Panc1 (cell line): Measurements from ENCODE around the gene SEC31B. TPM values are rescaled to one million over a fixed set of nuclear protein-coding genes. Genes with fewer than 3 reads are reported as not detected.

Experiments
- ATAC-seq: fragments of 200-7000 bp; cut with Tn5 transposase; 2 replicates; pipeline ENCODE4 v1.9.1; 2020; ENCODE audit warnings: mild to moderate bottlenecking, moderate library complexity
- BruUV-seq: library from RNA; stranded (reverse); fragments of 400-500 nt; replicated peaks from 2 replicates; lab custom pipeline; 2021; lab: Mats Ljungman, UMichigan
- CTCF ChIA-PET: fragments of 300-600 bp; sonication (Branson Sonifier 250); formaldehyde crosslinking; loops from one replicate; lab custom pipeline; 2022; ENCODE audit warnings: antibody characterized with exemption; lab: Charles Lee
- POLR2A ChIA-PET: fragments of 300-600 bp; sonication (Branson Sonifier 250); formaldehyde crosslinking; loops from one replicate; lab custom pipeline; 2022; ENCODE audit warnings: antibody characterized with exemption; lab: Charles Lee
- DNase-seq: peaks from one replicate; pipeline ENCODE4 v3.0.0-alpha.2; 2010; ENCODE audit warnings: low read depth, low spot score
- H3K27ac ChIP-seq: 2 replicates; pipeline ENCODE4 v1.5.1; 2011; ENCODE audit warnings: mild to moderate bottlenecking, low read length, inconsistent platforms
- H3K27me3 ChIP-seq: fragments of 200-500 bp; sonication (Bioruptor generic); 2 replicates; pipeline ENCODE4 v1.6.0; 2014; ENCODE audit warnings: low read length, inconsistent platforms; ENCODE audit not compliant: control insufficient read depth, insufficient read depth
- H3K36me3 ChIP-seq: fragments of 200-500 bp; sonication (Bioruptor generic); 2 replicates; pipeline ENCODE4 v1.5.1; 2014; ENCODE audit warnings: inconsistent platforms, mild to moderate bottlenecking, low read length, moderate library complexity; ENCODE audit not compliant: control insufficient read depth, insufficient read depth
- H3K4me1 ChIP-seq: 2 replicates; pipeline ENCODE4 v1.5.1; 2011; ENCODE audit warnings: inconsistent platforms, mild to moderate bottlenecking, low read length, moderate library complexity; ENCODE audit not compliant: control insufficient read depth, insufficient read depth
- H3K4me3 ChIP-seq, 2 experiments: 2 replicates each; pipeline ENCODE4 v1.5.1; 2011 to 2012; ENCODE audit warnings: low read depth in 2 of 2, low read length in 2 of 2, mild to moderate bottlenecking in 2 of 2, inconsistent platforms in 1 of 2, moderate library complexity in 1 of 2
- H3K9me3 ChIP-seq: fragments of 200-500 bp; sonication (Bioruptor generic); 2 replicates; pipeline ENCODE4 v1.5.1; 2014; ENCODE audit warnings: low read depth, mild to moderate bottlenecking, inconsistent platforms, low read length, moderate library complexity; ENCODE audit not compliant: control insufficient read depth, insufficient read depth
- CTCF ChIP-seq: fragments of 450-650 bp; IDR thresholded peaks from 2 replicates; pipeline ENCODE4 v1.5.1; 2017; ENCODE audit warnings: mild to moderate bottlenecking
- POLR2AphosphoS5 ChIP-seq: IDR thresholded peaks from 2 replicates; pipeline ENCODE4 v1.6.1; 2012; ENCODE audit warnings: mild to moderate bottlenecking, low read depth, low read length, moderate library complexity
- REST ChIP-seq, 2 experiments: IDR thresholded peaks; 2 replicates each; pipeline ENCODE4 v1.6.1; 2011 to 2012; ENCODE audit warnings: low read depth in 2 of 2, control low read depth in 1 of 2, low read length in 1 of 2, mild to moderate bottlenecking in 1 of 2, moderate library complexity in 1 of 2; ENCODE audit not compliant: insufficient read depth in 1 of 2
- SIN3A ChIP-seq: IDR thresholded peaks from 2 replicates; pipeline ENCODE4 v1.6.1; 2012; ENCODE audit warnings: low read depth, mild to moderate bottlenecking, low read length, moderate library complexity, borderline replicate concordance; ENCODE audit not compliant: insufficient read depth
- TCF7L2 ChIP-seq: IDR thresholded peaks from 2 replicates; pipeline ENCODE4 v1.6.1; 2011; ENCODE audit warnings: mild to moderate bottlenecking, low read depth, low read length, inconsistent platforms
- in situ Hi-C: cut with HindIII; loops from 2 replicates; pipeline ENCODE4 v1.10.0; 2016; ENCODE audit warnings: low sequenced_read_pairs, low pct_unique_long_range_greater_than_20kb
- intact Hi-C: fragments of 100-400 bp; cut with micrococcal nuclease; formaldehyde crosslinking; loops from one replicate; pipeline ENCODE4 v1.10.0; 2022; ENCODE audit not compliant: unreplicated experiment
- total RNA-seq: library from RNA; stranded (reverse); gene quantifications from one replicate; pipeline ENCODE4 v1.2.1, GENCODE V29; 2021; ENCODE audit not compliant: unreplicated experiment

The SEC31B gene
- total RNA-seq, 1 experiment from 2014 or later = 17.8 TPM

- Histone ChIP-seq H3K36me3 (no peaks in the 10 kb centered on the region; the same call in 1 of the 2 replicates), H3K4me1 (no peaks in the 10 kb centered on the region; the same call in 1 of the 2 replicates), H3K9me3 (no peaks in the 10 kb centered on the region), H3K27me3 (peaks cover 7% of the 10 kb centered on the region), H3K27ac (no peak overlapping the region), H3K4me3 (no peak overlapping the region)
- intact Hi-C loops (no loop called here), in situ Hi-C loops (no loop called here)
- ChIA-PET CTCF (interaction anchor here (0.9 kb wide), 1 partner anchor 33 kb away, joined by 5 read pairs; no protein-coding TSS in a partner anchor), POLR2A (no interaction called here)
- BruUV-seq = no TSS peak
- ATAC-seq (no peak), DNase-seq (no peak)
- TF ChIP-seq REST (IDR thresholded peaks at IDR 0.05; ENCODE audit: insufficient read depth in 1 of 2, low read depth in 2 of 2, low read length in 1 of 2) (no peak), POLR2AphosphoS5 (no peak), CTCF (no peak), SIN3A (no peak), TCF7L2 (no peak)
Measured at GRCh38 chr10:100485801-100486495, 33.7 kb downstream of the SEC31B start.

GRCh38 chr10:100485366-100485765 lies 34.3 kb downstream of the SEC31B start:
- H3K4me1 ChIP-seq = no peaks in the 10 kb centered on the region; the same call in 1 of the 2 replicates
- ChIA-PET POLR2A (no interaction called here), CTCF (interaction anchor here (0.7 kb wide), 1 partner anchor 370 kb away, joined by 3 read pairs; no protein-coding TSS in a partner anchor)
- TF ChIP-seq POLR2AphosphoS5 (no peak), CTCF (no peak), SIN3A (no peak), TCF7L2 (no peak), REST (IDR thresholded peaks at IDR 0.05; ENCODE audit: insufficient read depth in 1 of 2, low read depth in 2 of 2, low read length in 1 of 2) (no peak)
- in situ Hi-C loops (no loop called here), intact Hi-C loops (no loop called here)
- H3K36me3 ChIP-seq = no peaks in the 10 kb centered on the region; the same call in 1 of the 2 replicates
- H3K9me3 ChIP-seq = no peaks in the 10 kb centered on the region
- BruUV-seq = no TSS peak
- no peak overlapping the region for H3K27ac ChIP-seq
- H3K27me3 ChIP-seq = peaks cover 11% of the 10 kb centered on the region
- H3K4me3 ChIP-seq = no peak overlapping the region
- ATAC-seq (no peak), DNase-seq (no peak)
